Neural cell (in vitro differentiated cells): ENCODE data around the gene MYOF.

Source experiments
- CTCF ChIP-seq: fragments of 450-650 bp; IDR thresholded peaks from 2 replicates; pipeline ENCODE4 v1.5.1; 2014; ENCODE audit warnings: antibody characterized with exemption, mild to moderate bottlenecking, moderate library complexity; ENCODE audit not compliant: poor library complexity, severe bottlenecking
- POLR2AphosphoS5 ChIP-seq: IDR thresholded peaks from 2 replicates; pipeline ENCODE4 v1.6.1; 2012
- RAD21 ChIP-seq: fragments of 450-650 bp; conservative IDR thresholded peaks from 2 replicates; pipeline ENCODE4 v1.6.1; 2014; ENCODE audit warnings: antibody characterized with exemption, mild to moderate bottlenecking, moderate library complexity
- REST ChIP-seq: IDR thresholded peaks from 2 replicates; pipeline ENCODE4 v1.6.1; 2012; ENCODE audit warnings: borderline replicate concordance
- TAF1 ChIP-seq: IDR thresholded peaks from 2 replicates; pipeline ENCODE4 v1.6.1; 2012; ENCODE audit warnings: low read depth

- TF ChIP-seq CTCF (no peak), POLR2AphosphoS5 (no peak), RAD21 (no peak), REST (no peak), TAF1 (no peak)
Observed at GRCh38 chr10:93463723-93464476, 18.2 kb downstream of the MYOF start.
